Mesenchymal stem cell (in vitro differentiated cells and primary cell): ENCODE measurements around the gene NCOA4.
"Not testable (repeated sequence)": the region's sequence is repeated elsewhere in the genome, so short reads cannot be mapped to it uniquely, and the experiment has no call there.

Experiments
- DNase-seq: peaks from one replicate; pipeline ENCODE4 v3.0.0-alpha.2; 2013
- H2AFZ ChIP-seq: one replicate; pipeline ENCODE4 v1.6.1; 2013; ENCODE audit warnings: low read depth, mild to moderate bottlenecking, control low read depth, inconsistent platforms, low read length, moderate library complexity
- H2AK5ac ChIP-seq: 2 replicates; pipeline ENCODE4 v1.6.1; 2013; ENCODE audit warnings: low read length, moderate library complexity, mild to moderate bottlenecking, inconsistent platforms; ENCODE audit not compliant: severe bottlenecking
- H2BK120ac ChIP-seq: one replicate; pipeline ENCODE4 v1.6.1; 2013; ENCODE audit warnings: low read depth, mild to moderate bottlenecking, inconsistent platforms, low read length, moderate library complexity
- H2BK12ac ChIP-seq, 2 experiments: one replicate each; pipeline ENCODE4 v1.6.1; 2013; ENCODE audit warnings: inconsistent platforms in 2 of 2, low read length in 2 of 2, mild to moderate bottlenecking in 2 of 2, moderate library complexity in 2 of 2, control low read depth in 1 of 2
- H2BK15ac ChIP-seq: one replicate; pipeline ENCODE4 v1.6.1; 2013; ENCODE audit warnings: mild to moderate bottlenecking, low read depth, inconsistent platforms; ENCODE audit not compliant: poor library complexity, severe bottlenecking
- H2BK5ac ChIP-seq: 2 replicates; pipeline ENCODE4 v1.6.1; 2013; ENCODE audit warnings: low read depth, mild to moderate bottlenecking, low read length, control low read depth, inconsistent platforms; ENCODE audit not compliant: poor library complexity, severe bottlenecking
- H3K14ac ChIP-seq, 2 experiments: one replicate each; pipeline ENCODE4 v1.6.1; 2013; ENCODE audit warnings: inconsistent platforms in 2 of 2, low read length in 2 of 2, control low read depth in 1 of 2, mild to moderate bottlenecking in 1 of 2, moderate library complexity in 1 of 2
- H3K18ac ChIP-seq, 2 experiments: one replicate each; pipeline ENCODE4 v1.6.1; 2013; ENCODE audit warnings: inconsistent platforms in 2 of 2, low read length in 2 of 2, control low read depth in 1 of 2, low read depth in 1 of 2, mild to moderate bottlenecking in 1 of 2
- H3K23ac ChIP-seq, 2 experiments: one replicate each; pipeline ENCODE4 v1.6.1; 2013; ENCODE audit warnings: inconsistent platforms in 2 of 2, low read length in 2 of 2, mild to moderate bottlenecking in 2 of 2, moderate library complexity in 2 of 2, control low read depth in 1 of 2
- H3K27ac ChIP-seq: 2 replicates; pipeline ENCODE4 v1.5.1; 2013; ENCODE audit warnings: mild to moderate bottlenecking, moderate library complexity, low read length, control low read depth, inconsistent platforms; ENCODE audit not compliant: poor library complexity, severe bottlenecking
- H3K27me3 ChIP-seq, 2 experiments: 2 replicates each; pipeline versions ENCODE4 v1.6.1 to v1.7.0; 2013; ENCODE audit warnings: low read length in 2 of 2, mild to moderate bottlenecking in 2 of 2, moderate library complexity in 2 of 2, control low read depth in 1 of 2, inconsistent platforms in 1 of 2; ENCODE audit not compliant: control insufficient read depth in 1 of 2, insufficient read depth in 1 of 2
- H3K36me3 ChIP-seq, 2 experiments: 2 replicates each; pipeline versions ENCODE4 v1.6.1 to v1.7.0; 2013; ENCODE audit warnings: low read length in 2 of 2, control low read depth in 1 of 2, inconsistent platforms in 1 of 2, low read depth in 1 of 2, mild to moderate bottlenecking in 1 of 2; ENCODE audit not compliant: insufficient read depth in 2 of 2, control insufficient read depth in 1 of 2
- H3K4ac ChIP-seq, 2 experiments: one replicate each; pipeline ENCODE4 v1.6.1; 2013; ENCODE audit warnings: inconsistent platforms in 2 of 2, low read length in 2 of 2, mild to moderate bottlenecking in 2 of 2, moderate library complexity in 2 of 2, control low read depth in 1 of 2, low read depth in 1 of 2
- H3K4me1 ChIP-seq: 2 replicates; pipeline ENCODE4 v1.6.1; 2013; ENCODE audit warnings: low read depth, low read length, control low read depth; ENCODE audit not compliant: control insufficient read depth, insufficient read depth
- H3K4me2 ChIP-seq: 2 replicates; pipeline ENCODE4 v1.6.1; 2013; ENCODE audit warnings: low read length, mild to moderate bottlenecking, inconsistent platforms; ENCODE audit not compliant: poor library complexity, severe bottlenecking
- H3K4me3 ChIP-seq, 2 experiments: 2 replicates each; pipeline versions ENCODE4 v1.5.1 to v1.7.0; 2013; ENCODE audit warnings: low read length in 2 of 2, mild to moderate bottlenecking in 2 of 2, control low read depth in 1 of 2, low read depth in 1 of 2; ENCODE audit not compliant: insufficient read depth in 1 of 2
- H3K79me1 ChIP-seq: replicated peaks from 2 replicates; pipeline ENCODE4 v1.6.1; 2013; ENCODE audit warnings: mild to moderate bottlenecking, control low read depth, low read length, inconsistent platforms; ENCODE audit not compliant: poor library complexity, severe bottlenecking
- H3K9ac ChIP-seq: 2 replicates; pipeline ENCODE4 v1.7.0; 2013; ENCODE audit warnings: mild to moderate bottlenecking, low read length, moderate library complexity
- H3K9me3 ChIP-seq: 2 replicates; pipeline ENCODE4 v1.7.0; 2013; ENCODE audit warnings: mild to moderate bottlenecking, low read length; ENCODE audit not compliant: control insufficient read depth
- H4K8ac ChIP-seq: one replicate; pipeline ENCODE4 v1.6.1; 2013; ENCODE audit warnings: inconsistent platforms, mild to moderate bottlenecking, low read length, moderate library complexity
- H4K91ac ChIP-seq: one replicate; pipeline ENCODE4 v1.6.1; 2013; ENCODE audit warnings: mild to moderate bottlenecking, low read length, inconsistent platforms
- WGBS: methylation state at CpG from one replicate; pipeline ENCODE4 v1.1.7; 2013; ENCODE audit warnings: mixed read lengths; 5-methylcytosine and 5-hydroxymethylcytosine counted together

The NCOA4 gene

GRCh38 chr10:45983538-45984186 lies 46.8 kb downstream of the NCOA4 start:
- not testable (repeated sequence) for H4K8ac ChIP-seq, H3K4ac ChIP-seq, H3K9me3 ChIP-seq, H2AK5ac ChIP-seq, H3K18ac ChIP-seq, H3K4me2 ChIP-seq, H2BK120ac ChIP-seq, H3K4me1 ChIP-seq, H3K23ac ChIP-seq, H2BK5ac ChIP-seq, H3K27me3 ChIP-seq, H2AFZ ChIP-seq, H2BK15ac ChIP-seq, H3K4me3 ChIP-seq, H3K79me1 ChIP-seq, H4K91ac ChIP-seq, H3K9ac ChIP-seq, H3K14ac ChIP-seq, H2BK12ac ChIP-seq
- peak; percentile 77 for DNase-seq
- Histone ChIP-seq H3K36me3 (peaks cover 3 to 27% of the 10 kb centered on the region in 2 experiments), H3K27ac (peak overlapping the region; percentile 43)
- 40% methylated on average over 1 of the region's 6 CpGs for WGBS

GRCh38 chr10:45981367-45981766 lies 49.1 kb downstream of the NCOA4 start:
- not testable (repeated sequence) for H3K79me1 ChIP-seq, H3K14ac ChIP-seq, H2AK5ac ChIP-seq, H3K27ac ChIP-seq, H2BK15ac ChIP-seq, H3K9me3 ChIP-seq, H3K4ac ChIP-seq, H2BK5ac ChIP-seq, H2AFZ ChIP-seq, H2BK12ac ChIP-seq, H4K8ac ChIP-seq, H3K18ac ChIP-seq, H3K4me1 ChIP-seq, H3K23ac ChIP-seq, H2BK120ac ChIP-seq, H3K4me3 ChIP-seq, DNase-seq, H3K4me2 ChIP-seq, H3K27me3 ChIP-seq, H4K91ac ChIP-seq
- peaks cover 0 to 25% of the 10 kb centered on the region in 2 experiments for H3K36me3 ChIP-seq
- WGBS, result 30% methylated on average over 1 of the region's 1 CpG
- H3K9ac ChIP-seq, result peak overlapping the region; percentile 43

DNA sequence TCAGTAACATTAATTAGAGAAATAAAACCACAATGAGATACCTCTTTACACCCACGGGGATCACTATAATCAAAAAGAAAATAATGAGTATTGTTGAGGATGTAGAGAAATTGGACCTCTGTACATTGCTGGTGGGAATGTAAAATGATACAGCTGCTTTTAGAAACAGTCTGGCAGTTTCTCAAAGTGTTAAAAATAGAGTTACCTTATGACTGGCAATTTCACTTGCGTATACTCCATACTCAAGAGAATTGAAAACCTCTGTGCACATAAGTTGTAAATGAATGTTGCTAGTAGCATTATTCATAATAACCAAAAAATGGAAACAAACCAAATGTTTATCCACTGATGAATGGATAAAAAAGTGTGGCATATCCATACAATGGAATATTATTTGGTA lies 51.9 kb downstream of the NCOA4 start:
- H3K9ac ChIP-seq, H3K79me1 ChIP-seq, H2AFZ ChIP-seq, H3K9me3 ChIP-seq, H3K4me3 ChIP-seq, H2BK15ac ChIP-seq, H3K4me1 ChIP-seq, H3K18ac ChIP-seq, H3K23ac ChIP-seq, H4K8ac ChIP-seq, H2BK120ac ChIP-seq, H3K27me3 ChIP-seq, H4K91ac ChIP-seq, H2BK12ac ChIP-seq, H3K14ac ChIP-seq, H3K27ac ChIP-seq, H2BK5ac ChIP-seq, H2AK5ac ChIP-seq, H3K4ac ChIP-seq, H3K4me2 ChIP-seq, DNase-seq: not testable (repeated sequence)
- WGBS, result no CpG with 5 or more reads among the region's 2 CpGs
- H3K36me3 ChIP-seq, result peaks cover 0 to 11% of the 10 kb centered on the region in 2 experiments

- not testable (repeated sequence) for H3K9me3 ChIP-seq, H3K4ac ChIP-seq, H2BK15ac ChIP-seq, H2BK12ac ChIP-seq, H3K4me2 ChIP-seq, H3K14ac ChIP-seq, H3K27ac ChIP-seq, H3K4me1 ChIP-seq, H2AK5ac ChIP-seq, H4K91ac ChIP-seq, H2BK120ac ChIP-seq, H2BK5ac ChIP-seq, H3K79me1 ChIP-seq, H4K8ac ChIP-seq, H3K23ac ChIP-seq, H3K27me3 ChIP-seq, H3K36me3 ChIP-seq, H2AFZ ChIP-seq, DNase-seq, H3K18ac ChIP-seq
- Histone ChIP-seq H3K4me3 (peak overlapping the region in 1 of 2 experiments; percentile 62), H3K9ac (peak overlapping the region; percentile 98)
- 79% methylated on average over 2 of the region's 3 CpGs for WGBS
Observed at GRCh38 chr10:45974041-45974440, 56.4 kb downstream of the NCOA4 start.
